GM23338 (cell line): Measurements from ENCODE around the gene CNNM1. TPM values are rescaled to one million over a fixed set of nuclear protein-coding genes. Genes with fewer than 3 reads are reported as not detected.

ENCODE experiments used
- ATAC-seq: fragments of 200-7000 bp; cut with Tn5 transposase; 3 replicates; pipeline ENCODE4 v1.9.1; 2020
- DNase-seq: peaks from one replicate; pipeline ENCODE4 v3.0.0-alpha.2; 2015; ENCODE audit warnings: low spot score
- H2AFZ ChIP-seq: fragments of 200-600 bp; sonication (generic); 2 replicates; pipeline ENCODE4 v1.8.0; 2016; ENCODE audit warnings: antibody characterized with exemption, mild to moderate bottlenecking, moderate library complexity
- H3F3A ChIP-seq: fragments of 200-600 bp; sonication (generic); replicated peaks from 2 replicates; pipeline ENCODE4 v1.8.0; 2017; ENCODE audit warnings: antibody characterized with exemption, mixed run types, low read depth
- H3K27ac ChIP-seq: fragments of 200-600 bp; sonication (generic); 2 replicates; pipeline ENCODE4 v1.6.1; 2016; ENCODE audit warnings: low read depth
- H3K27me3 ChIP-seq: fragments of 200-600 bp; sonication (generic); 2 replicates; pipeline ENCODE4 v1.8.0; 2016; ENCODE audit warnings: mild to moderate bottlenecking, mixed run types, moderate library complexity; ENCODE audit not compliant: insufficient read depth
- H3K36me3 ChIP-seq: fragments of 200-600 bp; sonication (generic); 2 replicates; pipeline ENCODE4 v1.8.0; 2016; ENCODE audit warnings: mild to moderate bottlenecking; ENCODE audit not compliant: insufficient read depth
- H3K4me1 ChIP-seq: fragments of 200-600 bp; sonication (generic); 2 replicates; pipeline ENCODE4 v1.8.0; 2016; ENCODE audit warnings: mild to moderate bottlenecking, moderate library complexity; ENCODE audit not compliant: insufficient read depth
- H3K4me2 ChIP-seq: fragments of 200-600 bp; sonication (generic); 2 replicates; pipeline ENCODE4 v1.7.1; 2017; ENCODE audit warnings: mixed run types
- H3K4me3 ChIP-seq: fragments of 200-600 bp; sonication (generic); 2 replicates; pipeline ENCODE4 v1.6.1; 2016; ENCODE audit warnings: mixed run types
- H3K79me2 ChIP-seq: fragments of 200-600 bp; sonication (generic); replicated peaks from 2 replicates; pipeline ENCODE4 v1.8.0; 2017; ENCODE audit warnings: mild to moderate bottlenecking; ENCODE audit not compliant: insufficient read depth
- H3K9me2 ChIP-seq: fragments of 200-600 bp; sonication (generic); 2 replicates; pipeline ENCODE4 v1.8.0; 2017; ENCODE audit not compliant: insufficient read depth
- H4K20me1 ChIP-seq: fragments of 200-600 bp; sonication (generic); replicated peaks from 2 replicates; pipeline ENCODE4 v1.8.0; 2017; ENCODE audit warnings: mild to moderate bottlenecking; ENCODE audit not compliant: insufficient read depth
- H3K27ac Mint-ChIP-seq: 2 replicates; pipeline ENCODE4 v1.8.0; 2020; ENCODE audit warnings: inconsistent platforms, mild to moderate bottlenecking, moderate library complexity, mixed read lengths
- H3K27me3 Mint-ChIP-seq: 3 replicates; pipeline ENCODE4 v1.8.0; 2022; ENCODE audit warnings: low read depth, mild to moderate bottlenecking, moderate library complexity, mixed read lengths, inconsistent platforms; ENCODE audit not compliant: insufficient read depth, poor library complexity
- H3K36me3 Mint-ChIP-seq: 3 replicates; pipeline ENCODE4 v1.8.0; 2021; ENCODE audit warnings: low read depth, mild to moderate bottlenecking, inconsistent platforms, moderate library complexity, mixed read lengths
- H3K4me1 Mint-ChIP-seq: 3 replicates; pipeline ENCODE4 v1.8.0; 2020; ENCODE audit warnings: mild to moderate bottlenecking, inconsistent platforms, mixed read lengths
- H3K4me3 Mint-ChIP-seq: 3 replicates; pipeline ENCODE4 v1.8.0; 2021; ENCODE audit warnings: moderate library complexity, mild to moderate bottlenecking, inconsistent platforms, mixed read lengths
- H3K9me3 Mint-ChIP-seq: 3 replicates; pipeline ENCODE4 v1.8.0; 2020; ENCODE audit warnings: moderate library complexity, mild to moderate bottlenecking, inconsistent platforms, mixed read lengths
- EZH2 ChIP-seq: fragments of 200-600 bp; sonication (generic); IDR thresholded peaks from one replicate; pipeline ENCODE4 v1.8.0; 2017; ENCODE audit warnings: antibody characterized with exemption, mild to moderate bottlenecking, low read depth; ENCODE audit not compliant: unreplicated experiment
- EZH2phosphoT487 ChIP-seq: fragments of 200-600 bp; sonication (generic); IDR thresholded peaks from one replicate; pipeline ENCODE4 v1.8.1; 2018; ENCODE audit warnings: antibody characterized with exemption; ENCODE audit not compliant: unreplicated experiment
- JUNB ChIP-seq: IDR thresholded peaks from one replicate; pipeline ENCODE4 v1.6.1; 2016; ENCODE audit warnings: antibody characterized with exemption; ENCODE audit not compliant: unreplicated experiment
- NANOG ChIP-seq: IDR thresholded peaks from 2 replicates; pipeline ENCODE4 v1.6.1; 2016; ENCODE audit warnings: antibody characterized with exemption, borderline replicate concordance
- ZNF114 ChIP-seq: fragments of 250-450 bp; sonication (Bioruptor Pico); IDR thresholded peaks from 2 replicates; pipeline ENCODE4 v1.5.0; 2020; ENCODE audit warnings: mild to moderate bottlenecking, moderate library complexity
- ZNF331 ChIP-seq: fragments of 250-450 bp; sonication (Bioruptor Pico); IDR thresholded peaks from 2 replicates; pipeline ENCODE4 v1.5.0; 2020; ENCODE audit warnings: low read depth, mild to moderate bottlenecking, moderate library complexity
- polyA plus RNA-seq: library from polyadenylated mRNA; unstranded; fragments of >200 nt; fragmentation: Nextera tagmentation; extraction: Ambion mirVana; gene quantifications from 2 replicates; pipeline ENCODE4 v1.2.1, GENCODE V29; 2016
- total RNA-seq: library from RNA; depleted of rRNA; stranded (reverse); fragments of >200 nt; shearing (Covaris generic); gene quantifications from 2 replicates; pipeline ENCODE4 v1.2.3, GENCODE V29; 2014
- TF ChIP-seq, protein P1 (sequence below): fragments of 250-450 bp; sonication (Bioruptor Pico); IDR thresholded peaks from 2 replicates; pipeline ENCODE4 v1.5.0; 2020; ENCODE audit warnings: mild to moderate bottlenecking, moderate library complexity
- TF ChIP-seq, protein P2 (sequence below), 2 experiments: fragments of 200-600 bp in 1 of 2; sonication (generic) in 1 of 2; conservative IDR thresholded peaks; 2 replicates each; pipeline versions ENCODE4 v1.5.1 to v1.6.1; 2016 to 2017; ENCODE audit warnings: antibody characterized with exemption in 2 of 2, low read depth in 2 of 2, mild to moderate bottlenecking in 2 of 2, moderate library complexity in 1 of 2
- TF ChIP-seq, protein P3 (sequence below): IDR thresholded peaks from 2 replicates; pipeline ENCODE4 v1.6.1; 2016; ENCODE audit warnings: antibody characterized with exemption

CNNM1 gene
- total and polyA plus RNA-seq, 2 experiments from 2014 or later: 0.52 to 0.90 TPM

DNA sequence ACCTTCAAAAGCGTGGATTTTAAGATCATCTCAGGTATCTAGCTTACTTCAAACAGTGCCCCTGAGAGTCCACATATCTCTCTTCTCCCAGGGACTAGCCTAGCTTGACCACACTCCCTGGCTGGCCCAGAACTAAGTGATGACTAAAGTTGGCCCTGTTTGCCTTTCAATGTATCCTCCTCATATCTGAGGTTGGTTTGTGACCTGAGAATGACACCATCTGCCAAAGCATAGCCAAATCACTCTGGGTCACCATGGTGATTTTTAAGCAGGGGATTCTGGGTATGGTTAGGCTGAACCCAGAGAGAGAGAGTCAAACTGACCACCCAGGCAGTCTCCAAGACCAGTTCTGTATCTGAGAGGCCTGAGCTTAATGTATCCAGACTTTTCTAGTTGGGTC is 16.2 kb downstream of the CNNM1 start:
- Histone ChIP-seq H4K20me1 (no peaks in the 10 kb centered on the region), H3K36me3 (no peaks in the 10 kb centered on the region), H3K9me2 (no peaks in the 10 kb centered on the region), H3K4me1 (no peaks in the 10 kb centered on the region), H3K27me3 (no peaks in the 10 kb centered on the region), H3K4me3 (no peak overlapping the region), H3F3A (no peaks in the 10 kb centered on the region), H3K27ac (no peak overlapping the region), H3K4me2 (no peak overlapping the region), H2AFZ (no peak overlapping the region), H3K79me2 (no peaks in the 10 kb centered on the region)
- Mint-ChIP-seq H3K4me1 (peaks cover 6% of the 10 kb centered on the region), H3K36me3 (no peaks in the 10 kb centered on the region; the same call in 2 of the 3 replicates), H3K4me3 (no peak overlapping the region), H3K27me3 (no peaks in the 10 kb centered on the region), H3K27ac (no peak overlapping the region), H3K9me3 (no peaks in the 10 kb centered on the region)
- TF ChIP-seq EZH2phosphoT487 (no peak), JUNB (no peak)
- DNase-seq (no peak), ATAC-seq (no peak)

DNA sequence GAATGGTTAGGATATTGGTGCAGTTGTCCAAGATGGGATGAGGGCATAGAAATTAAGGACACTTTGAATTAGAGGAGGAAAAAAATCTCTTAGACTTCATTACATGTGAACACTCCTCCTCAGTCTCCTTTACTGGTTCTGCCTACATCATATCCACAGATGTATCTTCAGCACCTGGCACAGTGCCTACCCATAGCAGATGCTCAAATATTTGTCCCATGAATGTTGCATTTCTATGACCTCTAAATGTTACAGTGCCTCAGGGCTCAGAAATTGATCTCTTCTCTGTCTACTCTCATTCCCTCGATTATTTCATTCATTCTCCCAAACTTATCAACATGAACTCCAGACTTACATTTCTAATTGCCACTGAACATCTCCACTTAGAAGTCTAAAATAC is 17.1 kb downstream of the CNNM1 start:
- Mint-ChIP-seq H3K27ac (no peak overlapping the region), H3K4me3 (no peak overlapping the region), H3K9me3 (no peaks in the 10 kb centered on the region), H3K36me3 (no peaks in the 10 kb centered on the region), H3K27me3 (no peaks in the 10 kb centered on the region), H3K4me1 (peaks cover 6% of the 10 kb centered on the region)
- Histone ChIP-seq H3F3A (no peaks in the 10 kb centered on the region), H3K36me3 (no peaks in the 10 kb centered on the region), H3K4me2 (no peak overlapping the region), H3K4me3 (no peak overlapping the region), H3K27ac (no peak overlapping the region), H3K79me2 (no peaks in the 10 kb centered on the region), H4K20me1 (no peaks in the 10 kb centered on the region), H3K4me1 (no peaks in the 10 kb centered on the region), H3K27me3 (no peaks in the 10 kb centered on the region), H2AFZ (no peak overlapping the region), H3K9me2 (no peaks in the 10 kb centered on the region)
- ATAC-seq (no peak), DNase-seq (no peak)
- TF ChIP-seq, protein P1, sequence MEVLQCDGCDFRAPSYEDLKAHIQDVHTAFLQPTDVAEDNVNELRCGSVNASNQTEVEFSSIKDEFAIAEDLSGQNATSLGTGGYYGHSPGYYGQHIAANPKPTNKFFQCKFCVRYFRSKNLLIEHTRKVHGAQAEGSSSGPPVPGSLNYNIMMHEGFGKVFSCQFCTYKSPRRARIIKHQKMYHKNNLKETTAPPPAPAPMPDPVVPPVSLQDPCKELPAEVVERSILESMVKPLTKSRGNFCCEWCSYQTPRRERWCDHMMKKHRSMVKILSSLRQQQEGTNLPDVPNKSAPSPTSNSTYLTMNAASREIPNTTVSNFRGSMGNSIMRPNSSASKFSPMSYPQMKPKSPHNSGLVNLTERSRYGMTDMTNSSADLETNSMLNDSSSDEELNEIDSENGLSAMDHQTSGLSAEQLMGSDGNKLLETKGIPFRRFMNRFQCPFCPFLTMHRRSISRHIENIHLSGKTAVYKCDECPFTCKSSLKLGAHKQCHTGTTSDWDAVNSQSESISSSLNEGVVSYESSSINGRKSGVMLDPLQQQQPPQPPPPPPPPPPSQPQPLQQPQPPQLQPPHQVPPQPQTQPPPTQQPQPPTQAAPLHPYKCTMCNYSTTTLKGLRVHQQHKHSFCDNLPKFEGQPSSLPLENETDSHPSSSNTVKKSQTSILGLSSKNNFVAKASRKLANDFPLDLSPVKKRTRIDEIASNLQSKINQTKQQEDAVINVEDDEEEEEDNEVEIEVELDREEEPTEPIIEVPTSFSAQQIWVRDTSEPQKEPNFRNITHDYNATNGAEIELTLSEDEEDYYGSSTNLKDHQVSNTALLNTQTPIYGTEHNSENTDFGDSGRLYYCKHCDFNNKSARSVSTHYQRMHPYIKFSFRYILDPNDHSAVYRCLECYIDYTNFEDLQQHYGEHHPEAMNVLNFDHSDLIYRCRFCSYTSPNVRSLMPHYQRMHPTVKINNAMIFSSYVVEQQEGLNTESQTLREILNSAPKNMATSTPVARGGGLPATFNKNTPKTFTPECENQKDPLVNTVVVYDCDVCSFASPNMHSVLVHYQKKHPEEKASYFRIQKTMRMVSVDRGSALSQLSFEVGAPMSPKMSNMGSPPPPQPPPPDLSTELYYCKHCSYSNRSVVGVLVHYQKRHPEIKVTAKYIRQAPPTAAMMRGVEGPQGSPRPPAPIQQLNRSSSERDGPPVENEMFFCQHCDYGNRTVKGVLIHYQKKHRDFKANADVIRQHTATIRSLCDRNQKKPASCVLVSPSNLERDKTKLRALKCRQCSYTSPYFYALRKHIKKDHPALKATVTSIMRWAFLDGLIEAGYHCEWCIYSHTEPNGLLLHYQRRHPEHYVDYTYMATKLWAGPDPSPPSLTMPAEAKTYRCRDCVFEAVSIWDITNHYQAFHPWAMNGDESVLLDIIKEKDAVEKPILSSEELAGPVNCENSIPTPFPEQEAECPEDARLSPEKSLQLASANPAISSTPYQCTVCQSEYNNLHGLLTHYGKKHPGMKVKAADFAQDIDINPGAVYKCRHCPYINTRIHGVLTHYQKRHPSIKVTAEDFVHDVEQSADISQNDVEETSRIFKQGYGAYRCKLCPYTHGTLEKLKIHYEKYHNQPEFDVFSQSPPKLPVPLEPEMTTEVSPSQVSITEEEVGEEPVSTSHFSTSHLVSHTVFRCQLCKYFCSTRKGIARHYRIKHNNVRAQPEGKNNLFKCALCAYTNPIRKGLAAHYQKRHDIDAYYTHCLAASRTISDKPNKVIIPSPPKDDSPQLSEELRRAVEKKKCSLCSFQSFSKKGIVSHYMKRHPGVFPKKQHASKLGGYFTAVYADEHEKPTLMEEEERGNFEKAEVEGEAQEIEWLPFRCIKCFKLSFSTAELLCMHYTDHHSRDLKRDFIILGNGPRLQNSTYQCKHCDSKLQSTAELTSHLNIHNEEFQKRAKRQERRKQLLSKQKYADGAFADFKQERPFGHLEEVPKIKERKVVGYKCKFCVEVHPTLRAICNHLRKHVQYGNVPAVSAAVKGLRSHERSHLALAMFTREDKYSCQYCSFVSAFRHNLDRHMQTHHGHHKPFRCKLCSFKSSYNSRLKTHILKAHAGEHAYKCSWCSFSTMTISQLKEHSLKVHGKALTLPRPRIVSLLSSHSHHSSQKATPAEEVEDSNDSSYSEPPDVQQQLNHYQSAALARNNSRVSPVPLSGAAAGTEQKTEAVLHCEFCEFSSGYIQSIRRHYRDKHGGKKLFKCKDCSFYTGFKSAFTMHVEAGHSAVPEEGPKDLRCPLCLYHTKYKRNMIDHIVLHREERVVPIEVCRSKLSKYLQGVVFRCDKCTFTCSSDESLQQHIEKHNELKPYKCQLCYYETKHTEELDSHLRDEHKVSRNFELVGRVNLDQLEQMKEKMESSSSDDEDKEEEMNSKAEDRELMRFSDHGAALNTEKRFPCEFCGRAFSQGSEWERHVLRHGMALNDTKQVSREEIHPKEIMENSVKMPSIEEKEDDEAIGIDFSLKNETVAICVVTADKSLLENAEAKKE (CRISPR knock-in tag): no peak
- TF ChIP-seq, protein P2, sequence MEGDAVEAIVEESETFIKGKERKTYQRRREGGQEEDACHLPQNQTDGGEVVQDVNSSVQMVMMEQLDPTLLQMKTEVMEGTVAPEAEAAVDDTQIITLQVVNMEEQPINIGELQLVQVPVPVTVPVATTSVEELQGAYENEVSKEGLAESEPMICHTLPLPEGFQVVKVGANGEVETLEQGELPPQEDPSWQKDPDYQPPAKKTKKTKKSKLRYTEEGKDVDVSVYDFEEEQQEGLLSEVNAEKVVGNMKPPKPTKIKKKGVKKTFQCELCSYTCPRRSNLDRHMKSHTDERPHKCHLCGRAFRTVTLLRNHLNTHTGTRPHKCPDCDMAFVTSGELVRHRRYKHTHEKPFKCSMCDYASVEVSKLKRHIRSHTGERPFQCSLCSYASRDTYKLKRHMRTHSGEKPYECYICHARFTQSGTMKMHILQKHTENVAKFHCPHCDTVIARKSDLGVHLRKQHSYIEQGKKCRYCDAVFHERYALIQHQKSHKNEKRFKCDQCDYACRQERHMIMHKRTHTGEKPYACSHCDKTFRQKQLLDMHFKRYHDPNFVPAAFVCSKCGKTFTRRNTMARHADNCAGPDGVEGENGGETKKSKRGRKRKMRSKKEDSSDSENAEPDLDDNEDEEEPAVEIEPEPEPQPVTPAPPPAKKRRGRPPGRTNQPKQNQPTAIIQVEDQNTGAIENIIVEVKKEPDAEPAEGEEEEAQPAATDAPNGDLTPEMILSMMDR (conservative IDR thresholded peaks at IDR 0.05; ENCODE audit: low read depth in 2 of 2): no peak
- TF ChIP-seq NANOG (no peak), ZNF114 (CRISPR knock-in tag) (no peak), EZH2phosphoT487 (no peak), EZH2 (no peak), ZNF331 (CRISPR knock-in tag) (no peak), JUNB (no peak)
- TF ChIP-seq, protein P3, sequence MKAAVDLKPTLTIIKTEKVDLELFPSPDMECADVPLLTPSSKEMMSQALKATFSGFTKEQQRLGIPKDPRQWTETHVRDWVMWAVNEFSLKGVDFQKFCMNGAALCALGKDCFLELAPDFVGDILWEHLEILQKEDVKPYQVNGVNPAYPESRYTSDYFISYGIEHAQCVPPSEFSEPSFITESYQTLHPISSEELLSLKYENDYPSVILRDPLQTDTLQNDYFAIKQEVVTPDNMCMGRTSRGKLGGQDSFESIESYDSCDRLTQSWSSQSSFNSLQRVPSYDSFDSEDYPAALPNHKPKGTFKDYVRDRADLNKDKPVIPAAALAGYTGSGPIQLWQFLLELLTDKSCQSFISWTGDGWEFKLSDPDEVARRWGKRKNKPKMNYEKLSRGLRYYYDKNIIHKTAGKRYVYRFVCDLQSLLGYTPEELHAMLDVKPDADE: no peak
